ENCODE measurements around the gene PBOV1. TPM values are rescaled to one million over a fixed set of nuclear protein-coding genes. Genes with fewer than 3 reads are reported as not detected.

PBOV1 gene
- total RNA-seq, 2 donors from 2014 or later = not detected

- no peak for ATAC-seq
- no peak for DNase-seq (ENCODE audit: low spot score in 2 of 2)
- Mint-ChIP-seq H3K36me3 (no peaks in the 10 kb centered on the region), H3K27ac (no peak overlapping the region), H3K9me3 (no peaks in the 10 kb centered on the region)
Observed at GRCh38 chr6:138188278-138188941, 29.9 kb downstream of the PBOV1 start.

- Mint-ChIP-seq H3K36me3 (no peaks in the 10 kb centered on the region), H3K9me3 (no peaks in the 10 kb centered on the region), H3K27ac (no peak overlapping the region)
- no peak for DNase-seq (ENCODE audit: low spot score in 2 of 2)
- no peak for ATAC-seq
Observed at GRCh38 chr6:138187156-138187555, 31.1 kb downstream of the PBOV1 start.

DNA sequence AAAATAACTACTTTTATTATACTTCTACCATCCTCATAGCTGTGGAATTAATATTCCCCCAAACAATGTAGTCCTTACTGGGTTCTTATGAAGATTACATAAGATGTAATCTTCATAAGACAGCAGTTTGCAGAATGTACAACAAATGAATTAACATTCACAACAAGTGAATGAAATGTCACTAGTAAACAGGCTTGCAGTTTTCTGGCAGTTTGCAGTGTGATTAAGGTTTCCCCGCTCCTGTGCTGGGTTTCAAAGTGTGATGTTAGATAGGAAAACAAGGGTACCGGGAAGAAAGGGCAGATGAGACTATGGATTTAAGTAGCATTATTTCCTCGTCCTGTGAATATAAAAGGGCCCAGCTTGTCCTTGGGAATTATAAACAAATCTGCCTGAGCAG is 34.1 kb downstream of the PBOV1 start:
- ATAC-seq (no peak), DNase-seq (ENCODE audit: low spot score in 2 of 2) (no peak)
- Mint-ChIP-seq H3K9me3 (peaks cover 0 to 3% of the 10 kb centered on the region in 2 donors), H3K27ac (no peak overlapping the region), H3K36me3 (no peaks in the 10 kb centered on the region)

- Mint-ChIP-seq H3K36me3 (peaks cover 0 to under 1% of the 10 kb centered on the region in 2 donors), H3K27ac (no peak overlapping the region), H3K9me3 (peaks cover 0 to 3% of the 10 kb centered on the region in 2 donors)
- ATAC-seq = no peak
- DNase-seq (ENCODE audit: low spot score in 2 of 2) = no peak
Observed at GRCh38 chr6:138183790-138184134, 34.5 kb downstream of the PBOV1 start.

GRCh38 chr6:138182939-138183789 is 35.1 kb downstream of the PBOV1 start:
- H3K27ac Mint-ChIP-seq = no peak overlapping the region
- H3K36me3 Mint-ChIP-seq = peaks cover 5 to 6% of the 10 kb centered on the region in 2 donors
- peaks cover 5 to 8% of the 10 kb centered on the region in 2 donors for H3K9me3 Mint-ChIP-seq
- DNase-seq (ENCODE audit: low spot score in 2 of 2) (no peak), ATAC-seq (no peak)

- Mint-ChIP-seq H3K27ac (no peak overlapping the region), H3K9me3 (peaks cover 10 to 19% of the 10 kb centered on the region in 2 donors), H3K36me3 (peaks cover 12 to 13% of the 10 kb centered on the region in 2 donors)
- no peak for DNase-seq (ENCODE audit: low spot score in 2 of 2)
- ATAC-seq = no peak
Observed at GRCh38 chr6:138176652-138177232, 41.5 kb downstream of the PBOV1 start.

GRCh38 chr6:138175596-138175995 is 42.7 kb downstream of the PBOV1 start:
- Mint-ChIP-seq H3K36me3 (peaks cover 12 to 13% of the 10 kb centered on the region in 2 donors), H3K9me3 (peaks cover 10 to 19% of the 10 kb centered on the region in 2 donors), H3K27ac (no peak overlapping the region)
- DNase-seq (ENCODE audit: low spot score in 2 of 2) = no peak
- ATAC-seq = no peak

Other genes with a start within 250 kb of the PBOV1 start
- 1 to 10 TPM; 2.2 to 5.7 TPM for gene PERP, start 111.1 kb downstream of the PBOV1 start, total RNA-seq
- gene ARFGEF3, start 56.6 kb downstream of the PBOV1 start, total RNA-seq = 1 to 10 TPM in 1 of 2 donors, under 1 TPM in 1; 0.11 to 9.5 TPM
- not detected for gene SMIM28, start 159.4 kb upstream of the PBOV1 start, total RNA-seq
- 10 to 100 TPM; 30.9 to 34.0 TPM for gene HEBP2, start 185.7 kb upstream of the PBOV1 start, total RNA-seq